Lower leg skin (tissue), 3 donors: ENCODE data around the gene TOMT.

Experiments
- POLR2A ChIP-seq, 2 donors: fragments of 450-650 bp; IDR thresholded peaks; one replicate each; pipeline ENCODE4 v1.6.1; 2016 to 2017; ENCODE audit warnings: antibody characterized with exemption in 2 of 2, mild to moderate bottlenecking in 1 of 2, moderate library complexity in 1 of 2
- TF ChIP-seq, protein P1 (sequence below), 3 donors: fragments of 450-650 bp; IDR thresholded peaks; one replicate each; pipeline ENCODE4 v1.5.1; 2016; ENCODE audit warnings: antibody characterized with exemption in 3 of 3, mild to moderate bottlenecking in 3 of 3, moderate library complexity in 2 of 3

DNA sequence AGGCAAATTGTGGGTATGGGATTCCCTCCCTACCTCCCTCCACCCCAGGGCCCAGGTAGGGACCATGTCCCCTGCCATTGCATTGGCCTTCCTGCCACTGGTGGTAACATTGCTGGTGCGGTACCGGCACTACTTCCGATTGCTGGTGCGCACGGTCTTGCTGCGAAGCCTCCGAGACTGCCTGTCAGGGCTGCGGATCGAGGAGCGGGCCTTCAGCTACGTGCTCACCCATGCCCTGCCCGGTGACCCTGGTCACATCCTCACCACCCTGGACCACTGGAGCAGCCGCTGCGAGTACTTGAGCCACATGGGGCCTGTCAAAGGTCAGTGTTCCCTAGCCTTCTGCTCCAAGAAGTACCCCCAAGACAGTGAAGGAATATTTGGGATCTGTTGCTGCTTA is at the start of gene TOMT:
- TF ChIP-seq, protein P1, sequence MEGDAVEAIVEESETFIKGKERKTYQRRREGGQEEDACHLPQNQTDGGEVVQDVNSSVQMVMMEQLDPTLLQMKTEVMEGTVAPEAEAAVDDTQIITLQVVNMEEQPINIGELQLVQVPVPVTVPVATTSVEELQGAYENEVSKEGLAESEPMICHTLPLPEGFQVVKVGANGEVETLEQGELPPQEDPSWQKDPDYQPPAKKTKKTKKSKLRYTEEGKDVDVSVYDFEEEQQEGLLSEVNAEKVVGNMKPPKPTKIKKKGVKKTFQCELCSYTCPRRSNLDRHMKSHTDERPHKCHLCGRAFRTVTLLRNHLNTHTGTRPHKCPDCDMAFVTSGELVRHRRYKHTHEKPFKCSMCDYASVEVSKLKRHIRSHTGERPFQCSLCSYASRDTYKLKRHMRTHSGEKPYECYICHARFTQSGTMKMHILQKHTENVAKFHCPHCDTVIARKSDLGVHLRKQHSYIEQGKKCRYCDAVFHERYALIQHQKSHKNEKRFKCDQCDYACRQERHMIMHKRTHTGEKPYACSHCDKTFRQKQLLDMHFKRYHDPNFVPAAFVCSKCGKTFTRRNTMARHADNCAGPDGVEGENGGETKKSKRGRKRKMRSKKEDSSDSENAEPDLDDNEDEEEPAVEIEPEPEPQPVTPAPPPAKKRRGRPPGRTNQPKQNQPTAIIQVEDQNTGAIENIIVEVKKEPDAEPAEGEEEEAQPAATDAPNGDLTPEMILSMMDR (IDR thresholded peaks at IDR 0.05), result no peak
- TF ChIP-seq POLR2A (IDR thresholded peaks at IDR 0.05), result no peak
